ENCODE measurements around the gene PTPRT. TPM values are rescaled to one million over a fixed set of nuclear protein-coding genes. Genes with fewer than 3 reads are reported as not detected.

Gene PTPRT
- total and polyA plus RNA-seq, 9 donors = under 0.01 to 3.2 (median 0.22) TPM; not detected in 1

GRCh38 chr20:42067596-42067995, 1122.1 kb downstream of the PTPRT start:
- Histone ChIP-seq H3K9me3 (no peaks in the 10 kb centered on the region), H3K27ac (no peak overlapping the region), H3K4me3 (no peak overlapping the region), H3K4me1 (ENCODE audit: insufficient read depth) (no peaks in the 10 kb centered on the region), H3K36me3 (no peaks in the 10 kb centered on the region), H3K27me3 (no peaks in the 10 kb centered on the region)
- intact Hi-C loops (cut with DNase I) = no loop called here
- no peak for DNase-seq
- WGBS, 3 donors = 11 to 21% (median 17%) methylated on average over 3 of the region's 3 CpGs
- no peak for TF ChIP-seq EP300 (IDR thresholded peaks at IDR 0.05)
- TF ChIP-seq POLR2A (IDR thresholded peaks at IDR 0.05) = no peak
- no peak for TF ChIP-seq CTCF (IDR thresholded peaks at IDR 0.05)

- Histone ChIP-seq H3K4me1 (ENCODE audit: insufficient read depth) (no peaks in the 10 kb centered on the region), H3K27ac (no peak overlapping the region), H3K9me3 (no peaks in the 10 kb centered on the region), H3K4me3 (no peak overlapping the region), H3K27me3 (no peaks in the 10 kb centered on the region), H3K36me3 (no peaks in the 10 kb centered on the region)
- no peak for TF ChIP-seq POLR2A (IDR thresholded peaks at IDR 0.05)
- TF ChIP-seq EP300 (IDR thresholded peaks at IDR 0.05) = no peak
- TF ChIP-seq CTCF (IDR thresholded peaks at IDR 0.05) = no peak
- WGBS, 3 donors = 65 to 85% (median 82%) methylated on average over 5 of the region's 5 CpGs
- DNase-seq = no peak
- intact Hi-C loops (cut with DNase I) = no loop called here
Measured at GRCh38 chr20:42067174-42067573, 1122.5 kb downstream of the PTPRT start.

- H3K27me3 ChIP-seq = no peaks in the 10 kb centered on the region
- no peaks in the 10 kb centered on the region for H3K4me1 ChIP-seq (ENCODE audit: insufficient read depth)
- no peaks in the 10 kb centered on the region for H3K36me3 ChIP-seq
- no peak overlapping the region for H3K27ac ChIP-seq
- H3K9me3 ChIP-seq = no peaks in the 10 kb centered on the region
- 66 to 70% (median 66%) methylated on average over 4 of the region's 4 CpGs for WGBS, 3 donors
- DNase-seq = no peak
- TF ChIP-seq EP300 (IDR thresholded peaks at IDR 0.05) (no peak), POLR2A (IDR thresholded peaks at IDR 0.05) (no peak)
- no peak overlapping the region for H3K4me3 ChIP-seq
- intact Hi-C loops (cut with DNase I) = no loop called here
Measured at GRCh38 chr20:42063141-42063540, 1126.6 kb downstream of the PTPRT start.

GRCh38 chr20:42053350-42053749, 1136.4 kb downstream of the PTPRT start:
- Histone ChIP-seq H3K27ac (no peak overlapping the region), H3K4me3 (no peak overlapping the region), H3K9me3 (no peaks in the 10 kb centered on the region), H3K4me1 (ENCODE audit: insufficient read depth) (no peaks in the 10 kb centered on the region), H3K27me3 (no peaks in the 10 kb centered on the region), H3K36me3 (no peaks in the 10 kb centered on the region)
- no peak for DNase-seq
- TF ChIP-seq CTCF (IDR thresholded peaks at IDR 0.05) (no peak), EP300 (IDR thresholded peaks at IDR 0.05) (no peak), POLR2A (IDR thresholded peaks at IDR 0.05) (no peak)
- 77 to 81% (median 81%) methylated on average over 3 of the region's 3 CpGs for WGBS, 3 donors
- intact Hi-C loops (cut with DNase I) = no loop called here

- Histone ChIP-seq H3K9me3 (no peaks in the 10 kb centered on the region), H3K4me1 (ENCODE audit: insufficient read depth) (no peaks in the 10 kb centered on the region), H3K36me3 (no peaks in the 10 kb centered on the region), H3K27ac (no peak overlapping the region), H3K27me3 (no peaks in the 10 kb centered on the region), H3K4me3 (no peak overlapping the region)
- WGBS, 3 donors = 19 to 54% (median 28%) methylated on average over 5 of the region's 5 CpGs
- TF ChIP-seq POLR2A (IDR thresholded peaks at IDR 0.05) = no peak
- no peak for TF ChIP-seq EP300 (IDR thresholded peaks at IDR 0.05)
- no peak for TF ChIP-seq CTCF (IDR thresholded peaks at IDR 0.05)
- DNase-seq = peak in 1 of 5 donors; percentile 10
- intact Hi-C loops (cut with DNase I) = no loop called here
Measured at GRCh38 chr20:42051921-42052320, 1137.8 kb downstream of the PTPRT start.

All from ovary (tissue), 9 donors.